Measurements from ENCODE around the gene SLC25A19.

SLC25A19 gene

GRCh38 chr17:75289115-75289831 is at the start of gene SLC25A19:
Gene SLC25A19, minus strand, starts transcription at chr17:75289433. Its CDS starts 2,669 bp downstream, at chr17:75286764.
- DNase-seq: peak; percentile 94

GRCh38 chr17:75338335-75338734 is 49.1 kb upstream of the SLC25A19 start:
- no peak for DNase-seq

GRCh38 chr17:75335315-75335714 is 46.1 kb upstream of the SLC25A19 start:
- DNase-seq: no peak

GRCh38 chr17:75334723-75335122 is 45.5 kb upstream of the SLC25A19 start:
- DNase-seq: no peak

- no peak for DNase-seq
Observed at GRCh38 chr17:75331671-75332070, 42.4 kb upstream of the SLC25A19 start.

- no peak for DNase-seq
Observed at GRCh38 chr17:75327757-75328156, 38.5 kb upstream of the SLC25A19 start.

- DNase-seq: no peak
Observed at GRCh38 chr17:75326226-75326848, 37.1 kb upstream of the SLC25A19 start.

GRCh38 chr17:75325827-75326225 is 36.6 kb upstream of the SLC25A19 start:
- DNase-seq: no peak

- DNase-seq: no peak
Observed at GRCh38 chr17:75325348-75325747, 36.1 kb upstream of the SLC25A19 start.

GRCh38 chr17:75321506-75321905 is 32.3 kb upstream of the SLC25A19 start:
- DNase-seq: no peak

- DNase-seq: no peak
Observed at GRCh38 chr17:75319904-75320691, 30.9 kb upstream of the SLC25A19 start.

- no peak for DNase-seq
Observed at GRCh38 chr17:75318615-75319222, 29.5 kb upstream of the SLC25A19 start.

GRCh38 chr17:75318211-75318610 is 29.0 kb upstream of the SLC25A19 start:
- DNase-seq: no peak

GRCh38 chr17:75317671-75318070 is 28.4 kb upstream of the SLC25A19 start:
- DNase-seq: no peak

- DNase-seq: no peak
Observed at GRCh38 chr17:75316253-75316652, 27.0 kb upstream of the SLC25A19 start.

- DNase-seq: no peak
Observed at GRCh38 chr17:75315541-75316243, 26.5 kb upstream of the SLC25A19 start.

GRCh38 chr17:75313941-75314551 is 24.8 kb upstream of the SLC25A19 start:
- DNase-seq: no peak

- no peak for DNase-seq
Observed at GRCh38 chr17:75308732-75309629, 19.7 kb upstream of the SLC25A19 start.

GRCh38 chr17:75307957-75308731 is 18.9 kb upstream of the SLC25A19 start:
- no peak for DNase-seq

- DNase-seq: no peak
Observed at GRCh38 chr17:75301502-75302206, 12.4 kb upstream of the SLC25A19 start.

Data from activated effector memory CD4-positive, alpha-beta T cell treated with Interleukin-2 at 50 U/mL for 16 hours (primary cell).